Activated T-cell treated with anti-CD3 and anti-CD28 coated beads, Interleukin-2, amount 50 U/mL, for 24 hours (primary cell): Measurements from ENCODE around the gene RPL21.
"Not testable (repeated sequence)": the region's sequence is repeated elsewhere in the genome, so short reads cannot be mapped to it uniquely, and the experiment has no call there.

Source experiments
- DNase-seq: peaks from one replicate; pipeline ENCODE4 v3.0.0-alpha.2; 2020
- H3K27ac Mint-ChIP-seq: 2 replicates; pipeline ENCODE4 v1.8.0; 2020; ENCODE audit warnings: mild to moderate bottlenecking, mixed read lengths
- H3K27me3 Mint-ChIP-seq: 2 replicates; pipeline ENCODE4 v1.8.0; 2020; ENCODE audit warnings: mixed read lengths
- H3K36me3 Mint-ChIP-seq: 2 replicates; pipeline ENCODE4 v1.8.0; 2020; ENCODE audit warnings: low read depth, mixed read lengths
- H3K4me1 Mint-ChIP-seq: 2 replicates; pipeline ENCODE4 v1.8.0; 2020; ENCODE audit warnings: low read depth, mixed read lengths
- H3K4me3 Mint-ChIP-seq: 2 replicates; pipeline ENCODE4 v1.8.0; 2020; ENCODE audit warnings: mild to moderate bottlenecking, moderate library complexity, mixed read lengths
- H3K9me3 Mint-ChIP-seq: 2 replicates; pipeline ENCODE4 v1.8.0; 2020; ENCODE audit warnings: mixed read lengths

The RPL21 gene

DNA sequence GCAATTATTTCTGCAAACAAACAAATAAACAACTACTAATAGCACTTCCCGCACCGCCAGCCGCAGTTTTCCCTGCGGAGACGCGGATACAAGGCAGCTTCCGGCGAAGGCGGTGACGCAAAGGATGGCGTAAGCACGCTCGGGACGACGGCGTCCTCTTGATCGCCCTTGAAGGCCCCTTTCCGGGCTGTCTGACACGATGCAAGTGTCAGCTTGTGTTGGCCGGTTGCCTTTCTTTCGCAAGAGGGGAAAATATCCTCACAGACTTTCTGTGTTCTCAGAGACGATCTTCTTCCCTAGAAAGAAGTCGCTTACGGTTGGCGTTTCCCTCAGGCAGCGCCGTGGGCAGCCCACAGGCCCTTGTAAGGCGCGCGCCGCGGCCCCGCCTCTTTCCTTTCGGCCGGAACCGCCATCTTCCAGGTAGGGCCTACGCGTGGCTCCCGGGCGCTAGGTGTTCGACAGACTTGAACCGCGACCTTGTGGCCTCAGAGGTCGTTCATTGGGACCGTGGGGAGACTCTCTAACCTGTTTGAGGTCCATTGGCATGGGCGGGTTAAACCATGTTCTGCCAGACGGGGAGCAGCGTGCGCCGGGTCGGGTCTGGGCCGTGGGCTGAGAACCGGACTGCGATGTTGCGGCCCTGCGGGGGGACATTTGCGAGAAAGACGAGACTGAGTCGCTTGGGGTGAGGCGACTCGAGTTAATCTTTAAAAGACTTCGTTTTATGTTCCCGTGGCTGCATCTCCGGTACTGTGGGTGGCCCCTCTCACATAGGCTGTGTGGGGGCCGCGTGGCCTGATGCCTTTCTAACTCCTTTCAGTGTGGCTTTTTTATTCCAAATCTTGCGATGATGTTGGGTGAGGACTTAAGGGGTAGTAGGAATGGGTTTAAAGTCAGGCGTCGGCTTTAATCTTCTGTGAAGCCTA lies at the start of gene RPL21:
Gene RPL21 (plus strand): TSS at position 393 of the 926 bp plus-strand sequence. CDS start 2,219 bp downstream, outside the sequence.
- H3K4me1 Mint-ChIP-seq, result peaks cover 50% of the 10 kb centered on the region
- H3K27ac Mint-ChIP-seq, result peak within 1 kb of the TSS; percentile 100
- peak within 1 kb of the TSS; percentile 95 for H3K4me3 Mint-ChIP-seq
- peak; percentile 96 for DNase-seq
- no peaks in the 10 kb centered on the region for H3K27me3 Mint-ChIP-seq
- H3K36me3 Mint-ChIP-seq, result peaks cover 78% of the 10 kb centered on the region
- no peaks in the 10 kb centered on the region for H3K9me3 Mint-ChIP-seq

DNA sequence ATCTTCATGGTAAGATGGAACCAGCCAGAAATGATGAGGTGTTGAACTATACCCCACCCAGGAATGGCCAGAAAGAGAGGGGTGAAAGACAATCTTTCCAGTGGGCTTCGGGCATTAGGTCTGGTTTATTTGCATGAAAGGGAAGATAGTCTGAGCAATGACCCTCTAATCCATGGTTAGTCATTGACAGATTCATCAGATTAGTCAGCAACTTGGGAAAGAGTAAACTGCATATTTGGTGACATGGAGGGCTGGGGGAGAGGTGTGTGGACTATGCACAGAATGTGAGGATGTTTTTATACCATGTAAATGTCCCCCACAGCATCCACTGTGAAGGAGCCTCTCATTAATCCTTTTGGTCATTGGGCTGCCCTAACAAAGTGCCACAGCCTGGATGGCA lies 49.7 kb upstream of the RPL21 start:
- no peaks in the 10 kb centered on the region for H3K9me3 Mint-ChIP-seq
- H3K4me3 Mint-ChIP-seq, result no peak overlapping the region

DNA sequence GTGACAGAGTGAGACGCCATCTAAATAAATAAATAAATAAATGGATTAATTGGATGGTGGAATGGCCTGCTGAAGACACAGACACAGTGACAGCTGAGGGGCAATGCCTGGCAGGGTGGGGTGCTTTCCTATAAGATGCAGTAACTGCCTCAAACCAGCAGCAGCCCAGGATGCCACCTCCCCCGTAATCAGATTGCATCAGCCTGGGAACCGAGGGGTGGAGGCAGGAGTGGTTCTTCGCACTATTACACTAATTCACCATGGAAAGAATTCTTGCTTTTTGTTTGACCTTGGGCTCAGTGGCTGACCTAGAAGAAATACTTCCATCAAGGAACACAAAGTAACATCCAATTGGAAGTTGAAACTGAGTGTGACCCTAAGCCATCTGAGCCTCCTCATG lies 48.2 kb upstream of the RPL21 start:
- no peaks in the 10 kb centered on the region for H3K27me3 Mint-ChIP-seq
- no peak for DNase-seq
- H3K9me3 Mint-ChIP-seq, result no peaks in the 10 kb centered on the region
- H3K36me3 Mint-ChIP-seq, result no peaks in the 10 kb centered on the region
- no peak overlapping the region for H3K27ac Mint-ChIP-seq
- no peak overlapping the region for H3K4me3 Mint-ChIP-seq
- H3K4me1 Mint-ChIP-seq, result peaks cover 10% of the 10 kb centered on the region

More for the DNA sequence above, 49.7 kb upstream of the RPL21 start:
- H3K36me3 Mint-ChIP-seq, result no peaks in the 10 kb centered on the region
- no peak overlapping the region for H3K27ac Mint-ChIP-seq
- H3K27me3 Mint-ChIP-seq, result peaks cover 2% of the 10 kb centered on the region
- no peak for DNase-seq
- H3K4me1 Mint-ChIP-seq, result peaks cover 10% of the 10 kb centered on the region

DNA sequence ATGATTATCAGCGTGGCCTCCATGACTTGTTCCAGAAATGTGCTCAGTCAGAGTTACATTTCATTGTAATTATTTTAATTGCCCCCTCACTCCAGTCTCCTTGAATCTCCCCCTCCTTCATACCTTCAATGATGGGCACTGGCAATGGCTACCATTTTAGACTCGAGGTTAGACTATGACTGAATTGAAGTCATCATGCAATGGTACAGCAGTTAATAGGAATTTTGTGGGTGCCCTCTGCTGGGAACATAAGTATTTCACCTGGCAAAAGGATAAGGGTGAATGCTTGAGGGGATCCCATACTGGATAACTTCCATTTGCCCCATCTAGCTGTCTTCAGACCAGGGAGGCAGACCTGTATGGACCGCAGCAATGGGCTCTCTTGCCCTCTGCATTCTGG lies 47.5 kb upstream of the RPL21 start:
- no peak for DNase-seq
- peaks cover 10% of the 10 kb centered on the region for H3K4me1 Mint-ChIP-seq
- H3K36me3 Mint-ChIP-seq, result no peaks in the 10 kb centered on the region
- no peak overlapping the region for H3K27ac Mint-ChIP-seq
- no peaks in the 10 kb centered on the region for H3K27me3 Mint-ChIP-seq
- H3K4me3 Mint-ChIP-seq, result no peak overlapping the region
- H3K9me3 Mint-ChIP-seq, result no peaks in the 10 kb centered on the region

DNA sequence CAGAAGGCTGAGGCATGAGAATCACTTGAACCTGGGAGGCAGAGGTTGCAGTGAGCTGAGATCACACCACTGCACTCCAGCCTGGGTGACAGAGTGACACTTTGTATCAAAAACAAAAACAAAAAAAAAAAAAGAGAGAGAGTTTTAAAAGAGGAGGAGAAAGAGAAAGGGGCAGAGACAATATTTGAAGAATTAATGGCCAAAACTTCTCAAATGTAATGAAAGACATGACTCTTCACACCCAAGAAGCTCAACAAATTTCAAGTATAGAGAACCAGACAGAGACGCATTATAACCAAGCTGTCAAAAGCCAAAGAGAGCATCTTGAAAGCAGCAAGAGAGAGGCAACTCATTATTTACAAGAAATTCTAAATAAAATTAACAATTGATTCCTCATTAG lies 42.8 kb upstream of the RPL21 start:
- no peaks in the 10 kb centered on the region for H3K27me3 Mint-ChIP-seq
- no peak overlapping the region for H3K27ac Mint-ChIP-seq
- no peak for DNase-seq
- H3K4me3 Mint-ChIP-seq, result no peak overlapping the region
- H3K4me1 Mint-ChIP-seq, result peaks cover 7% of the 10 kb centered on the region
- H3K9me3 Mint-ChIP-seq, result peaks cover 2% of the 10 kb centered on the region
- H3K36me3 Mint-ChIP-seq, result no peaks in the 10 kb centered on the region

DNA sequence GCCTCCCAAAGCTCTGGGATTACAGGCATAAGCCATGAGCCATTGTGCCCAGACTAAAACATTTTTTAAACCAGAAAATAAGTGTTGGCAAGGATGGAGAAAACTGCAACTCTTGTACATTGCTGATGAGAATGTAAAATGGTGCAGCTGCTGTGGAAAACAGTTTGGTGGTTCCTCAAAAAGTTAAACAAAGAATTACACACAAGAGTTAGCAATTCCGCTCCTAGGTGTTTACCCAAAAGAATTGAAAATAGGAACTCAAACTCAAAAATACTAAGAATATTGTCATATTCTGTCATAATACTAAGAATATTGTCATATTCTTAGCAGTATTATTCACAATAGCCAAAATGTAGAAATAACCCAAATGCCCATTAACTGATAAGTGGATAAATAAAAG lies 40.1 kb upstream of the RPL21 start:
- Mint-ChIP-seq H3K9me3 (peaks cover 2% of the 10 kb centered on the region), H3K27ac (no peak overlapping the region), H3K27me3 (no peaks in the 10 kb centered on the region), H3K4me3 (no peak overlapping the region), H3K4me1 (peaks cover 7% of the 10 kb centered on the region), H3K36me3 (no peaks in the 10 kb centered on the region)
- no peak for DNase-seq

DNA sequence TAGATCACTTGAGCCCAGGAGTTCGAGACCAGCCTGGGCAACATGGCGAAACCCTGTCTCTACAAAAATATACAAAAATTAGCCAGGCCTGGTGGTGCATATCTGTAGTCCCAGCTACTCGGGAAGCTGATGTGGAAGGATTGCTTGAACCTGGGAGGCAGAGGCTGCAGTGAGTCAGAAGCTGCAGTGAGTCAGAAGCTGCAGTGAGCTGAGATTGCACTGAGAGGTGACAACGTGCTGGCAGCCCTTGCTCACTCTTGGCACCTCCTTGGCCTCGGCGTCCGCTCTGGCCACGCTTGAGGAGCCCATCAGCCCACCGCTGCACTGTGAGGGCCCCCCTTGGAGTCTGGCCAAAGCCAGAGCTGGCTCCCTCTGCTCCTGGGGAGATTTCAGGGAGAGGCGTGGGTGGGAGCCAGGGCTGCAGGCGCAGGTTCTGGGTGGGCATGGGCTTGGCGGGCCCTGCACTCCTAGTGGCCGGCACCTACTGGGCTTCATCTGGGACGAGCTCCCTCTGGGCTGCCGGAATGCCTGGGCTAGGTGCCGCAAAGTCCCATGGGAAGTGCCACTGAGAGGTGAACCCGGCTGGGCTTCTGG lies 39.5 kb upstream of the RPL21 start:
- peaks cover 2% of the 10 kb centered on the region for H3K9me3 Mint-ChIP-seq
- H3K4me1 Mint-ChIP-seq, result peaks cover 7% of the 10 kb centered on the region
- no peaks in the 10 kb centered on the region for H3K27me3 Mint-ChIP-seq
- no peaks in the 10 kb centered on the region for H3K36me3 Mint-ChIP-seq
- no peak for DNase-seq
- no peak overlapping the region for H3K4me3 Mint-ChIP-seq
- no peak overlapping the region for H3K27ac Mint-ChIP-seq

DNA sequence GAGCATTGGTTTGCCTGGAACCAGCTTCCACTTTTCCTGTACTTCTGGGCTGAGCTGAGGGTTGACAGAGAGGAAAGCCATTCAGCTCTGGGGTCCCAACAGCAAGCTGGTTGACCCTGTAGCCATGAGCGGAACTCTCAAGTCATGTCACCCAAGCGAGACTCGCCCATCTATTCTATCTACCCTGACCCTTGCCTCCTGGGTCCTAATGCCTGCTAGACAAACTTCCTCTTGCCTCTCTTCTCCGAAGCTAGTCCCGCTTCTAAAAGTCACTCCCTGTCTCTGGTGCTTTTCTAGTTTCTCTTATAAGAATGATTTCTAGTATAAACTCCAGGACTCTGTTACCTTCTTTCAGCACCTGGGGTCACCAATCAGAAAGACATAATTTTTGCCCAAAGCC lies 38.0 kb upstream of the RPL21 start:
- not testable (repeated sequence) for H3K9me3 Mint-ChIP-seq, H3K4me1 Mint-ChIP-seq, H3K27ac Mint-ChIP-seq, H3K36me3 Mint-ChIP-seq, H3K27me3 Mint-ChIP-seq, H3K4me3 Mint-ChIP-seq, DNase-seq

DNA sequence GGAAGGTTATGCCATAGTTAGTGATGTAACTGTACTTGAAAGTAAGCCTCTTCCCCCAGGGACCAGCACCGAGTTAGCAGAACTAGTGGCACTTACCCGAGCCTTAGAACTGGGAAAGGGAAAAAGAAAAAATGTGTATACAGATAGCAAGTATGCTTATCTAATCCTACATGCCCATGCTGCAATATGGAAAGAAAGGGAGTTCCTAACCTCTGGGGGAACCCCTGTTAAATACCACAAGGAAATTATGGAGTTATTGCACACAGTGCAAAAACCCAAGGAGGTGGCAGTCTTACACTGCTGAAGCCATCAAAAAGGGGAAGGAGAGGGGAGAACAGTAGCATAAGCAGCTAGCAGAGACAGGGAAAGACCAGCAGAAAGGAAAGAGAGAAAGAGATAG lies 33.6 kb upstream of the RPL21 start:
- H3K27ac Mint-ChIP-seq, DNase-seq, H3K4me1 Mint-ChIP-seq, H3K4me3 Mint-ChIP-seq, H3K36me3 Mint-ChIP-seq, H3K9me3 Mint-ChIP-seq, H3K27me3 Mint-ChIP-seq: not testable (repeated sequence)

DNA sequence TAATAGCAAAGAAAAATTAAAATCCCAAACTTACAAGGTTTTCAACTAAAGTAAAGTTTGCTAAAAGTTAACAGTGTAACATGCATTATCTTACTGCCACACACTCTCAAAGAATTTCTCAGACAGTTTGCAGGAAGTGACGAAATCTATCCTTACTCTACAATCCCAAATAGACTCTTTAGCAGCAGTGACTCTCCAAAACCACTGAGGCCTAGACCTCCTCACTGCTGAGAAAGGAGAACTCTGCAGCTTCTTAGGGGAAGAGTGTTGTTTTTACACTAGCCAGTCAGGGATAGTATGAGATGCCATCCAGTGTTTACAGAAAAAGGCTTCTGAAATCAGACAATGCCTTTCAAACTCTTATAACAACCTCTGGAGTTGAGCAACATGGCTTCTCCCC lies 32.5 kb upstream of the RPL21 start:
- not testable (repeated sequence) for H3K4me3 Mint-ChIP-seq, H3K4me1 Mint-ChIP-seq, DNase-seq, H3K27ac Mint-ChIP-seq, H3K36me3 Mint-ChIP-seq, H3K9me3 Mint-ChIP-seq
- H3K27me3 Mint-ChIP-seq, result peaks cover 10% of the 10 kb centered on the region

DNA sequence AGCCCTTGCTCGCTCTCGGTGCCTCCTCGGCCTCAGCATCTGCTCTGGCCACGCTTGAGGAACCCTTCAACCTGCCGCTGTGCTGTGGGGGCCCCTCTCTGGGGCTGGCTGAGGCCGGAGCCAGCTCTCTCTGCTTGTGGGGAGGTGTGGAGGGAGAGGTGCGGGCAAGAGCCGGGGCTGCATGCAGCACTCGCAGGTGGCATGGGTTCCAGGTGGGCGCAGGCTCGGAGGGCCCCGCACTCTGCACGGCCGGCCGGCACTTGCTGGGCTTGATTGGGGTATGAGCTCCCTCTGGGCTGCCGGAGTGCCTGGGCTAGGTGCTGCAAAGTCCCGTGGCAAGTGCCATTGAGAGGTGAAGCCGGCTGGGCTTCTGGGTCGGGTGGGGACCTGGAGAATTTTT lies 31.7 kb upstream of the RPL21 start:
- no peak for DNase-seq
- H3K36me3 Mint-ChIP-seq, result peaks cover 8% of the 10 kb centered on the region
- peaks cover 10% of the 10 kb centered on the region for H3K27me3 Mint-ChIP-seq
- no peaks in the 10 kb centered on the region for H3K9me3 Mint-ChIP-seq
- H3K27ac Mint-ChIP-seq, result no peak overlapping the region
- no peaks in the 10 kb centered on the region for H3K4me1 Mint-ChIP-seq
- H3K4me3 Mint-ChIP-seq, result no peak overlapping the region

DNA sequence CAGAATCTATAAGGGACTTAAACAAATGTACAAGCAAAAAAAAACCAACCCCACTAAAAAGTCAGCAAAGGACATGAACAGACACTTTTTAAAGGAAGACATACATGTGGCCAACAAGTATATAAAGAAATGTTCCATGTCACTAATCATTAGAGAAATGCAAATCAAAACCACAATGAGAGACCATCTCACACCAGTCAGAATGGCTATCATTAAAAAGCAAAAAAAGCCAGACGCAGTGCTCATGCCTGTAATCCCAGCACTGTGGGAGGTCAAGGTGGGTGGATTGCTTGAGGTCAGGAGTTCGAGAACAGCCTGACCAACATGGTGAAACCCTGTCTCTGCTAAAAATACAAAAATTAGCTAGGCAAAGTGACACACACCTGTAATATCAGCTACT lies 29.3 kb upstream of the RPL21 start:
- DNase-seq, H3K36me3 Mint-ChIP-seq, H3K9me3 Mint-ChIP-seq, H3K4me1 Mint-ChIP-seq, H3K4me3 Mint-ChIP-seq, H3K27ac Mint-ChIP-seq: not testable (repeated sequence)
- H3K27me3 Mint-ChIP-seq, result peaks cover 19% of the 10 kb centered on the region

DNA sequence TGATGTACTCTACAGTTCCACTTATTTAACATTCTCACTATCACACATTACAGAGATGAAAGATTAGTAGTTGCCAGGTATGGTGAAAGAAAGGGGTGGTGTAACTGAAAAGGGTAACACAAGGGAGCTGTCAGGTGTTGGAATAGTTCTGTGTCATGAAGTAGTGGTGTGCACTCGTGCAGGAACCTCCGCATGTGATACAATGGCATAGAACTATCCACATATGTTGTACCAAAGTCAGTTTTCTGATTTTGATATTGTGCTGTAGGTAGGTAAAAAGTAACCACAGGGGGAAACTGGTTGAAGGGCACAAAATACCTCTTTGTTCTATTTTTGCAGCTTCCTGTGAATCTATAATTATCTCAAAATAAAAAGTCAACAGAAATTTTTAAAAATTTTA lies 24.4 kb upstream of the RPL21 start:
- Mint-ChIP-seq H3K4me3 (no peak overlapping the region), H3K9me3 (peaks cover 6% of the 10 kb centered on the region), H3K36me3 (peaks cover 2% of the 10 kb centered on the region), H3K27me3 (peaks cover 15% of the 10 kb centered on the region), H3K4me1 (peaks cover 9% of the 10 kb centered on the region), H3K27ac (no peak overlapping the region)
- no peak for DNase-seq

DNA sequence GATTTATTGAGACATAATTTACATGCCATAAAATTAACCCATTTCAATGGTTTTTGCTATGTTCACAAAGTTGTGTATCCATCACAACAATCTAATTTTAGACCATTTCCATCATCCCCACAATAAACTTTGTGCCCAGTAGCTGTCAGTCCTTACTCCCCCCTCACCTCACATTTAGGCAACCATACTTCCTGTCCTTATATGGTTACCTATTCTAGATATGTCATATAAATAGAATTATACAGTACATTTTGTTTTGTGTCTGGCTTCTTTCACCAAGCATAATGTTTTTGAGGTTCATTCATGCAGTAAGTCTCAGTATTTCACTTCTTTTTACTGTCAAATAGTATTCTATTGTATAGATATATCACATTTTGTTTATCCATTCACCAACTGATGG lies 23.2 kb upstream of the RPL21 start:
- Mint-ChIP-seq H3K27me3 (peaks cover 15% of the 10 kb centered on the region), H3K27ac (no peak overlapping the region), H3K4me3 (no peak overlapping the region), H3K4me1 (peaks cover 9% of the 10 kb centered on the region), H3K9me3 (peaks cover 9% of the 10 kb centered on the region), H3K36me3 (peaks cover 11% of the 10 kb centered on the region)
- no peak for DNase-seq

DNA sequence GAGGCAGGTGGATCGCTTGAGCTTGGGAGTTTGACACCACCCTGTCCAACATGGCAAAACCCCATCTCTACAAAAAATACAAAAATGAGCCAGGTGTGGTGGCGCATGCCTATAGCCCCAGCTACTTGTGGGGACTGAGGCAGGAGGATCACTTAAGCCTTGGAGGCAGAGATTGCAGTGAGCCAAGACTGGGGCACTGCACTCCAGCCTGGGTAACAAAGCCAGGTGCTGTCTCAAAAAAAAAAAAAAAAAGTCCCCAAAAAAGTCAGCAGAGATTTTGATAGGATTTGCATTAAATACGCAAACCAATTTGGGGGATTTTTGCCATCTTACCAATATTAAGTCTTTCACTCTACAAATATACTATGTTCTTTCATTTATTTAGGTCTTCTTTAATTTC lies 21.7 kb upstream of the RPL21 start:
- Mint-ChIP-seq H3K27ac (no peak overlapping the region), H3K4me3 (no peak overlapping the region), H3K9me3 (peaks cover 9% of the 10 kb centered on the region), H3K27me3 (peaks cover 13% of the 10 kb centered on the region), H3K36me3 (peaks cover 16% of the 10 kb centered on the region), H3K4me1 (peaks cover 9% of the 10 kb centered on the region)
- no peak for DNase-seq
